GM20431 (cell line): ENCODE results near the gene ME2.
"Not testable (repeated sequence)": the region's sequence is repeated elsewhere in the genome, so short reads cannot be mapped to it uniquely, and the experiment has no call there.

ENCODE experiments used
- in situ Hi-C: fragments of 300-500 bp; cut with MseI, MboI; formaldehyde crosslinking; loops from one replicate; pipeline ENCODE4 v1.15.0; 2020; ENCODE audit warnings: low sequenced_read_pairs; ENCODE audit not compliant: unreplicated experiment

The ME2 gene

GRCh38 chr18:50878345-50879301 is at the start of gene ME2:
ME2 (plus strand) TSS chr18:50879118; CDS start chr18:50895821, 16,703 bp downstream.
- in situ Hi-C loops, result no loop called here

- in situ Hi-C loops, result no loop called here
These were observed 49.3 kb upstream of the ME2 start for GRCh38 chr18:50829644-50830043.

- in situ Hi-C loops, result no loop called here
These were observed 48.4 kb upstream of the ME2 start for GRCh38 chr18:50830544-50830943.

GRCh38 chr18:50832754-50833153 is 46.2 kb upstream of the ME2 start:
- in situ Hi-C loops, result no loop called here

GRCh38 chr18:50833496-50833895 is 45.4 kb upstream of the ME2 start:
- in situ Hi-C loops, result not testable (repeated sequence)

- in situ Hi-C loops, result no loop called here
These were observed 42.4 kb upstream of the ME2 start for GRCh38 chr18:50836521-50836957.

- in situ Hi-C loops, result no loop called here
These were observed 39.6 kb upstream of the ME2 start for GRCh38 chr18:50839341-50839740.

GRCh38 chr18:50839996-50840395 is 38.9 kb upstream of the ME2 start:
- in situ Hi-C loops, result no loop called here

- in situ Hi-C loops, result no loop called here
These were observed 36.1 kb upstream of the ME2 start for GRCh38 chr18:50842846-50843245.

- in situ Hi-C loops, result no loop called here
These were observed 34.4 kb upstream of the ME2 start for GRCh38 chr18:50844554-50844953.

- in situ Hi-C loops, result no loop called here
These were observed 34.0 kb upstream of the ME2 start for GRCh38 chr18:50844960-50845359.

GRCh38 chr18:50847192-50847591 is 31.7 kb upstream of the ME2 start:
- in situ Hi-C loops, result no loop called here

GRCh38 chr18:50848061-50848551 is 30.8 kb upstream of the ME2 start:
- in situ Hi-C loops, result no loop called here

- in situ Hi-C loops, result no loop called here
These were observed 29.9 kb upstream of the ME2 start for GRCh38 chr18:50848991-50849390.

GRCh38 chr18:50849419-50849821 is 29.5 kb upstream of the ME2 start:
- in situ Hi-C loops, result no loop called here

- in situ Hi-C loops, result no loop called here
These were observed 28.4 kb upstream of the ME2 start for GRCh38 chr18:50850307-50851065.

- in situ Hi-C loops, result no loop called here
These were observed 25.1 kb upstream of the ME2 start for GRCh38 chr18:50853863-50854271.

- in situ Hi-C loops, result no loop called here
These were observed 22.8 kb upstream of the ME2 start for GRCh38 chr18:50855976-50856757.

- in situ Hi-C loops, result not testable (repeated sequence)
These were observed 21.8 kb upstream of the ME2 start for GRCh38 chr18:50857166-50857565.

- in situ Hi-C loops, result no loop called here
These were observed 21.2 kb upstream of the ME2 start for GRCh38 chr18:50857694-50858093.
